ENCODE results near the gene ARHGAP26.

Gene ARHGAP26

DNA sequence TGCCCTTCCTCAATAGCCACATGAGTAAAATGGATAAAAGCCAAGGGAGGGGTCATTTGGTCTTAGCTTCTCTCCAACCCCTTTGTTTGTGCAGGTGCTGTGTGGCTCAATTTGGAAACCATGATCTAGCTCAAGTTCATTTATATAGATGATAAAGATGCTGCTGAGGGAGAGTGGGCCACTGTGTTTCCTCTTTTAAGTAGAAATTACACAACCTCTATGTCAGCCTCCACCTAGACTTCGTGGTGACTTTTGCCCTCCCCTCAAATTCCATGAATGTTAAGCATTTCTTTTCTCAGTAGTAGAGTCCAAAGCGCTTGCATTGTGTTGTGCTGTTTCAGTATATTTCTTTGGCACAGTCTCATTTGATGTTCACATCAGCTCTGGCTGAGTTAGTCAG is 241.4 kb downstream of the ARHGAP26 start:
- no peak overlapping the region for H3K27ac ChIP-seq (ENCODE audit: low read depth, low read length)
- no peaks in the 10 kb centered on the region for H3K9me3 ChIP-seq (ENCODE audit: control insufficient read depth, insufficient read depth, low read length)
- H3K27me3 ChIP-seq (ENCODE audit: control insufficient read depth, insufficient read depth, low read length), result no peaks in the 10 kb centered on the region
- no peaks in the 10 kb centered on the region for H3K36me3 ChIP-seq (ENCODE audit: control insufficient read depth, insufficient read depth, low read length)
- H3K4me3 ChIP-seq (ENCODE audit: low read depth, low read length), result no peak overlapping the region
- no peak overlapping the region for H3K9ac ChIP-seq (ENCODE audit: low read depth, low read length)
- H3K4me1 ChIP-seq (ENCODE audit: control insufficient read depth, insufficient read depth, low read length), result peaks cover 15% of the 10 kb centered on the region

DNA sequence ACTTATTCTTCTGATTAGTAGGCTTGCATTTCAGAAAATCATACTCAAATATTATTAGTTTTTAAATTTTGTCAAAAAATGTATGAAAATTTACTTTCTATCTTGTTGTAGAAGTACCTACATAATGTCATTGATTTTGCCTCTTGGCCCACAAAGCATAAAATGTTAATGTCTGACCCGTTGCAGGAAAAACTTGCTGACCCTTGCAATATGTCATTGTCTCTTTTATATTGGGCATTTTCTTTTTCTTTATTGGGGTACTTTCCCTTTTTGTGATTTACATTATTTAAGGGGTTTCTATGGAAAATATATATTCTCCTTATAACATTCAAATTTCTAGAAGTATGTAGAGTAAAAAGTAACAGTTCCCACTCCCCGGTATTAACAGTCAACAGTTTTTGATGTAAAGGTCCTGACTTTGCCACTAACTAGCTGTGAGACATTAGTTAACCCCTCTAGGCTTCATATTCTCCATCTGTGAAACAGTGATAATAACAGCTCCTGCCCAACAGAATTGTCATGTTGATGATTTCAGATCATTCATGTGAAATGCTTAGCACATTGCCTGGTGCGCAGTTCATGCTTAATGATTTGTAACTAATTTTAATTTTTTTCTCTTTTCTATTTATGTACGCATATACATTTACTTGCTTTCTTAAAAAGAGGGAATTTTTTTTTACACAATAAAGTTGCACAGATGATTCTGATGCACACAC is 243.2 kb downstream of the ARHGAP26 start:
- no peaks in the 10 kb centered on the region for H3K27me3 ChIP-seq (ENCODE audit: control insufficient read depth, insufficient read depth, low read length)
- H3K36me3 ChIP-seq (ENCODE audit: control insufficient read depth, insufficient read depth, low read length), result no peaks in the 10 kb centered on the region
- peaks cover 15% of the 10 kb centered on the region for H3K4me1 ChIP-seq (ENCODE audit: control insufficient read depth, insufficient read depth, low read length)
- no peak overlapping the region for H3K9ac ChIP-seq (ENCODE audit: low read depth, low read length)
- H3K9me3 ChIP-seq (ENCODE audit: control insufficient read depth, insufficient read depth, low read length), result 0 out of 2 replicates have a peak, but pooled peaks cover 3% of the 10 kb centered on the region
- H3K4me3 ChIP-seq (ENCODE audit: low read depth, low read length), result no peak overlapping the region
- H3K27ac ChIP-seq (ENCODE audit: low read depth, low read length), result no peak overlapping the region

DNA sequence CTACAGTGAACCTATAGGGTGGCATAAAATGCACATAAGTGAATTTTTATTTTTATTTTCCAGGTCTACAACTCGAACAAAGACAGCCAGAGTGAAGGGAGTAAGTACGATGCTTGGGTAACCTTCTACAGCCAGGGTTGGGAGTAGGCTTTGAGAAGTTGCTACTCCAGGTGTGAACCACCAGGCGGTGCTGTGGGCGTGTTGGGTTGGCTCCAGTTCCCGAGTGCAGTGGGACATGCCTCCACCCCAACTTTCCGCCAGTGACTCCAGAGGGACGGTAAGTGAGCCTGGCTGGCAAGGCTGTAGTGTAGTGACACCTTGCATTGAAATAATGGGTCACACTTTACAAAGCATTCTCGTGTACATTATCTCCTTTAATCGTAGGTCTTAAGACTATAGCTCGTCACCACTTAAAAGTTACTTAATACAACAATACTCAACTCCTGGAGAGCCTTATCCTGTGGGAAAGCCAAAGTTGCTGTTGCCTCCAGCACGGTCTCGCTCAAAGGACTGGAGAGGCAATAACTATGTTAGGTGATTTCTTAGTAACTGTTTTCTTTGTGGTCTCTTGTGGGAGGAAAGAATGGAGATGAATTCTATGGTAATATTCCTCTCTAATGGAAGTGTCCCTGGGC is 244.0 kb downstream of the ARHGAP26 start:
- Histone ChIP-seq H3K9ac (ENCODE audit: low read depth, low read length) (no peak overlapping the region), H3K4me1 (ENCODE audit: control insufficient read depth, insufficient read depth, low read length) (peaks cover 19% of the 10 kb centered on the region), H3K27me3 (ENCODE audit: control insufficient read depth, insufficient read depth, low read length) (no peaks in the 10 kb centered on the region), H3K4me3 (ENCODE audit: low read depth, low read length) (no peak overlapping the region), H3K9me3 (ENCODE audit: control insufficient read depth, insufficient read depth, low read length) (0 out of 2 replicates have a peak, but pooled peaks cover 3% of the 10 kb centered on the region), H3K27ac (ENCODE audit: low read depth, low read length) (no peak overlapping the region), H3K36me3 (ENCODE audit: control insufficient read depth, insufficient read depth, low read length) (no peaks in the 10 kb centered on the region)

DNA sequence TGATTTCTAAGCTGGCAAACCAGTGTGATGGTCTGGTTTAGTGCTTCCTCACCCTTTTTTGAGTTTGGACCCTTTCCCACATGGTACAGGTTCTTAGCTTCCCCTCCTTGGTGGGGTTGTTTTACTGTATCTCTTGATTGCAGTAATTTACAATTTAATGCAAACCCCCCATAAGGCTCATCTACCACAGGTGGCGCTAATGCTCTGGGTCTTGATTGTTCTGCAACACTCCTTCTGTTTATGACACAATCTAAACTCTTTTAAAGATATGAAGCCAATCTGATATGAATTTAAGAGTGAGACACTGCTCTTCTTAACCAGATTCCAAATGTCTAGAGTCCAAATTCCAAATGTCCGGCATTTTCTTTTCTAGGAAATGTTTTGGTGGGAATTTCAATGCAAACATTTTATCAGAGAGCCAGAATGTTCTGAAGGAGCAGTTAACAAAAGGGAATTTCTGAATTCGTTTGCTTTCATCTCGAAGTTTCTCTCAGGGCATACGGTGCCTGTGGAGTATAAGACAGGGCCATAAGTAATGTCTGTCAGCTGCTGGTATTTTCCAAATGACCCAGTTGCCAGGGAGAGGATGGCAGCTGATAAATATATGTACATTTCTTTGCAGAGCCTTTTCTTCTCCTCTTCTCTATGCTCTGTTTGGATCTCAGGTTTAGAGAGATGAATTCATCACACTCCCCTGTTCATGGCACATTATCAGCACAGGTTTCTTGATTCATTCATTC is 246.8 kb downstream of the ARHGAP26 start:
- Histone ChIP-seq H3K4me1 (ENCODE audit: control insufficient read depth, insufficient read depth, low read length) (peaks cover 31% of the 10 kb centered on the region), H3K9me3 (ENCODE audit: control insufficient read depth, insufficient read depth, low read length) (0 out of 2 replicates have a peak, but pooled peaks cover 3% of the 10 kb centered on the region)

DNA sequence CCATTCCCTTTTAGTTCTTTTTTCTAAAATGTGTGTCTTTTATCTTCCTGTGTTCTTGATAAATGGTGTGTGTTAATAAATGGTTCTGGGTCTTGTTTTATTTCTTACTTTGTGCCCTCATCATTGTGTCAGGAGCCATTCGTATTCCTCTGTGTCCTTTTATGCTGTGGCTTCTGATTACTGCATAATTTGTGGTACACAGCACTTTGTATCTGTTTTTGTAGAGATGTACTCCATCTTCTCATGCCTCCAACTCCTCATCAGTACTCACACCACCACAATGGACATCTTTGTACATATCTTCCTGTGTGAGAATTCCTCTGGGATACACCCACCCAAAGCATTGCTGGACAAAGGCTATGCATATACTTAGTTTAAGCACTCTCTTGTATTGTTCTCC is 247.4 kb downstream of the ARHGAP26 start:
- Histone ChIP-seq H3K4me1 (ENCODE audit: control insufficient read depth, insufficient read depth, low read length) (peaks cover 31% of the 10 kb centered on the region), H3K9me3 (ENCODE audit: control insufficient read depth, insufficient read depth, low read length) (0 out of 2 replicates have a peak, but pooled peaks cover 3% of the 10 kb centered on the region), H3K36me3 (ENCODE audit: control insufficient read depth, insufficient read depth, low read length) (no peaks in the 10 kb centered on the region)

More for the DNA sequence above, 246.8 kb downstream of the ARHGAP26 start:
- Histone ChIP-seq H3K9ac (ENCODE audit: low read depth, low read length) (no peak overlapping the region), H3K27ac (ENCODE audit: low read depth, low read length) (no peak overlapping the region), H3K36me3 (ENCODE audit: control insufficient read depth, insufficient read depth, low read length) (no peaks in the 10 kb centered on the region), H3K4me3 (ENCODE audit: low read depth, low read length) (no peak overlapping the region), H3K27me3 (ENCODE audit: control insufficient read depth, insufficient read depth, low read length) (no peaks in the 10 kb centered on the region)

DNA sequence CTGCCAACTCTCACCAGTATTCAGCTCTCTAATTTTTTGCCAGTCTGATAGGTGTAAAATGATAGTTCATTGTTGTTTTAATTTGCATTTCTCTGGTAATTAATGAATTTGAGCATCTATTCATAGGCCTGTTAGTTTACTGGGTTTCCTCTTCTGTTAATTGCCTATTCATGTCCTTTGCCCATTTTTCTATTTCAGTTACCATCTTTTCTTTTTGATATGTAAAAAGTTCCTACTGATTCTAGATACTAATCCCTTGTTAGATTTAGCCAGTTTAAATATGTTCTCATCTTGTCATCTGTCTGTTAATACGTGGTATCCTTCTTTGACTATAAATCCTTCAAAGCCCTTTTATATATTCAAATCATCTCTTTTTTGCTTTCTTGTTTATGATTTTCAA is 247.8 kb downstream of the ARHGAP26 start:
- Histone ChIP-seq H3K9me3 (ENCODE audit: control insufficient read depth, insufficient read depth, low read length) (0 out of 2 replicates have a peak, but pooled peaks cover 3% of the 10 kb centered on the region), H3K27ac (ENCODE audit: low read depth, low read length) (no peak overlapping the region), H3K4me3 (ENCODE audit: low read depth, low read length) (no peak overlapping the region), H3K36me3 (ENCODE audit: control insufficient read depth, insufficient read depth, low read length) (no peaks in the 10 kb centered on the region), H3K27me3 (ENCODE audit: control insufficient read depth, insufficient read depth, low read length) (no peaks in the 10 kb centered on the region), H3K9ac (ENCODE audit: low read depth, low read length) (no peak overlapping the region), H3K4me1 (ENCODE audit: control insufficient read depth, insufficient read depth, low read length) (peaks cover 32% of the 10 kb centered on the region)

More for the DNA sequence above, 247.4 kb downstream of the ARHGAP26 start:
- Histone ChIP-seq H3K9ac (ENCODE audit: low read depth, low read length) (no peak overlapping the region), H3K4me3 (ENCODE audit: low read depth, low read length) (no peak overlapping the region), H3K27ac (ENCODE audit: low read depth, low read length) (no peak overlapping the region), H3K27me3 (ENCODE audit: control insufficient read depth, insufficient read depth, low read length) (no peaks in the 10 kb centered on the region)

DNA sequence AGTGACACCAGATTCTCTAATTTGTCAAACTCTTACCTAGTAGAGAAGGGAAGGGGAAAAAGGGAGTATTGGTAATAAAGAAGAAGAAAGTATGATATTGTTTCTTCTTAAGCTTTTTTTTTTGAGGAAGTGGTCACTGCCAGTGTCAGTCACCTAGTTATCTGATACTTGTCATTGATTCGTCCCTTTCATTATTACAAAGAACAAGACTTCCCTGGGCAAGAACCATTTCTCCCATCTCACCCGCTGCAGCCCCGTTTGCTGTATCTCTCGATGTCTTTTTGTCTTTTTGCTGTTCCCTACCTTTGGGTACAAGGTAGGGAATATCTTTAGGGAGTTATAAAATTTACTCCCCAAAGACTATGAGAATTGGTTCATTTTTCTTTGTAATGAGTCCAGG is 249.0 kb downstream of the ARHGAP26 start:
- no peaks in the 10 kb centered on the region for H3K36me3 ChIP-seq (ENCODE audit: control insufficient read depth, insufficient read depth, low read length)
- H3K4me3 ChIP-seq (ENCODE audit: low read depth, low read length), result no peak overlapping the region
- peak overlapping the region; percentile 65 for H3K27ac ChIP-seq (ENCODE audit: low read depth, low read length)
- no peak overlapping the region for H3K9ac ChIP-seq (ENCODE audit: low read depth, low read length)
- H3K9me3 ChIP-seq (ENCODE audit: control insufficient read depth, insufficient read depth, low read length), result 0 out of 2 replicates have a peak, but pooled peaks cover 3% of the 10 kb centered on the region
- H3K4me1 ChIP-seq (ENCODE audit: control insufficient read depth, insufficient read depth, low read length), result peaks cover 39% of the 10 kb centered on the region
- H3K27me3 ChIP-seq (ENCODE audit: control insufficient read depth, insufficient read depth, low read length), result no peaks in the 10 kb centered on the region

DNA sequence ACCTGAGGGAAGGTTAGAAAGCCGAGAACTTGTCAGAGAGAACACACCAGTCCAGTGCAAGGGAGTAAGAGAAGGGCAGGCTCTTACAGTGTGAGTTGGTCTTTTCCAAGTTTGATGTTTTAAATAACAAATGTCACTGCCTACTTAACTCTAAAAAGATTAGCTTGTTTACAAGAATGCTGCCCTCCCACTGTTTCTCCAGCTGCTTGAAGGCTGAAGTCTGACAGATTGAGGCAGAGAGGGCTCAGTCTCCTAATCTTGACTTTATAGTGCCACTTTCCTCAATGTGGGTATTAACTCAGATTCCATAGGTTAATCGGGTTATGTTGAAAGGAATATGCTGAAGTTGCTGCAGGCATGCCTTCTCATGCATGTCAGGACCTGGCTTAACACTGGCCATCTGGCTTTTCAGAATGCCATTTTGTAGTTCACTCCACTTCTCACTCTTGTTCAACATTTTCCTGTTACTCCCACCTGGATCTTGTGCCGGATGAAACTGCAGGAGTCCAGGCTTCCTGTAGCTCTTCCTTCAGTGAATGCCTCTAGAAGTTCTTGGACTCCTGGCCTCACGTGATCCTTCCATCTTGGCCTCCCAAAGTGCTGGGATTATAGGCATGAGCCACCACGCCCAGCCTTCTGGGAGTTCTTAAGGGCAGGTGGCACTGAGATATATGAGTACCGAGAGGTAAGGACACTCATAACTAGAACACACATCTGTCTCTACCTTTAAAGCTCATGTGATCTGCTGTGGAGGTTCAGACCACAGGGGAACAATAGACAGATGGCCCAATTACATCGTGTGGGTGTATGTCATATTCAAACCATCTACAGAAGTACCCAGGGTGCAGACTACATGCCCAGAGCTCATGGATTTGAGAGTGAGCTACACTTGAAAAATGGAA is 249.7 kb downstream of the ARHGAP26 start:
- no peak overlapping the region for H3K9ac ChIP-seq (ENCODE audit: low read depth, low read length)
- H3K27me3 ChIP-seq (ENCODE audit: control insufficient read depth, insufficient read depth, low read length), result no peaks in the 10 kb centered on the region
- H3K4me1 ChIP-seq (ENCODE audit: control insufficient read depth, insufficient read depth, low read length), result peaks cover 32% of the 10 kb centered on the region
- peak overlapping the region; percentile 65 for H3K27ac ChIP-seq (ENCODE audit: low read depth, low read length)
- 0 out of 2 replicates have a peak, but pooled peaks cover 3% of the 10 kb centered on the region for H3K9me3 ChIP-seq (ENCODE audit: control insufficient read depth, insufficient read depth, low read length)
- no peak overlapping the region for H3K4me3 ChIP-seq (ENCODE audit: low read depth, low read length)
- H3K36me3 ChIP-seq (ENCODE audit: control insufficient read depth, insufficient read depth, low read length), result no peaks in the 10 kb centered on the region

DNA sequence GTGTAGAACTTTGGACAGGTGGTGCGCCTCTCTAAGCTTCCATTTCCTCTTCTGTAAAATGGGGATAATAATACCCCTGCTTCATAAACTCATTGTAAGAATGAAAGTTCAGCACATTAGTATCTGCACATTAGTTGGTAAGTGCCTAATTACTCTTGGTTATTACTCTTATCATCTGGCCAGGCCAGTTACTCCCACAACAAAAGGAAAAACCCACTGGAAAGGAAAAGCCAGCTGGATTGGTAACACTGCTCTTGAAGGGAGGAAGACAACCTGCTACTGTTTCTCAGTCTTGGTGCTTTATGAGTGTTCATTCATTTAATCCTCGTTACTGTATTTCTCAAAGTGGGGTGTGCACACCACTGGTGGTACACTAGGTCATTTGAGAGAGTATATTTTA is 251.4 kb downstream of the ARHGAP26 start:
- Histone ChIP-seq H3K9me3 (ENCODE audit: control insufficient read depth, insufficient read depth, low read length) (0 out of 2 replicates have a peak, but pooled peaks cover 3% of the 10 kb centered on the region), H3K27ac (ENCODE audit: low read depth, low read length) (no peak overlapping the region), H3K4me3 (ENCODE audit: low read depth, low read length) (no peak overlapping the region), H3K27me3 (ENCODE audit: control insufficient read depth, insufficient read depth, low read length) (no peaks in the 10 kb centered on the region), H3K9ac (ENCODE audit: low read depth, low read length) (no peak overlapping the region), H3K36me3 (ENCODE audit: control insufficient read depth, insufficient read depth, low read length) (no peaks in the 10 kb centered on the region), H3K4me1 (ENCODE audit: control insufficient read depth, insufficient read depth, low read length) (peaks cover 25% of the 10 kb centered on the region)

DNA sequence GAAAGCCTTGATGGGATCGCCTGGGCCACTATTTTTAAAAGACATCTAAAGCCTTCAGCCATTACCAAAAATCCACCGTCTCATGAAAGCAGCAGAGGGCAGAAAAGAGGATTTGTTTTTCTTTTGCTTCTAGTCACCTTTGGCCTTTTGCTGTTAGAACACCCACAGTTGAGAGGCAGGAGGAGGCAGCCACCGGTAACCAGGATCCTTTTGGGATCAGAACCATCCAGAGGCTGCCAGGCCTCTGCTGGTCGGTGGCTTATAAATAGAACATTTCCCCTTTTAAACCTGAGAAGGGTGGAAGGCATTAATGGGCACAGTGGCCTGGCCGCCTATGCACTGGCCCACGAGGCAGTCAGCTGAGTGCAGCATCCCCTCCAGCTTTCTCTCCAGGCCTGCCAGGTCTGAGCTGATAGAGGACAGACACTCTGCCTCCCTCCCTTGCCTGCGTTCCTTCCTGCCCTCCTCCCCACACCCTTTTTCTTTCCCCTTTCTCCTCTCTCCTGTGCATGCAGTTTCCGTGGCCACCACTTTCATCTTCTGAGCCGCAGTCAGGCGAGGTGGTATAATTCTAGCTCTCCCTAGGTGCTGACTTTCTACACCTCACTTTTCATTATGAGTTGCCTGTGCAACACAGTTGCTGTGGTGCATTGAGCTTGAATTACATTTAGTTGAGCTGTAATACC is 253.4 kb downstream of the ARHGAP26 start:
- H3K27ac ChIP-seq (ENCODE audit: low read depth, low read length), result no peak overlapping the region
- H3K9me3 ChIP-seq (ENCODE audit: control insufficient read depth, insufficient read depth, low read length), result no peaks in the 10 kb centered on the region
- H3K27me3 ChIP-seq (ENCODE audit: control insufficient read depth, insufficient read depth, low read length), result no peaks in the 10 kb centered on the region
- no peak overlapping the region for H3K9ac ChIP-seq (ENCODE audit: low read depth, low read length)
- H3K36me3 ChIP-seq (ENCODE audit: control insufficient read depth, insufficient read depth, low read length), result no peaks in the 10 kb centered on the region
- H3K4me1 ChIP-seq (ENCODE audit: control insufficient read depth, insufficient read depth, low read length), result peaks cover 25% of the 10 kb centered on the region
- H3K4me3 ChIP-seq (ENCODE audit: low read depth, low read length), result no peak overlapping the region
